HG02623 (cell line): ENCODE measurements around the gene TC2N.
"Not testable (repeated sequence)": the region's sequence is repeated elsewhere in the genome, so short reads cannot be mapped to it uniquely, and the experiment has no call there.

Experiments
- ATAC-seq: cut with Tn5 transposase; IDR thresholded peaks from one replicate; pipeline ENCODE4 v1.9.1; 2021; ENCODE audit warnings: moderate library complexity; ENCODE audit not compliant: unreplicated experiment

The TC2N gene

DNA sequence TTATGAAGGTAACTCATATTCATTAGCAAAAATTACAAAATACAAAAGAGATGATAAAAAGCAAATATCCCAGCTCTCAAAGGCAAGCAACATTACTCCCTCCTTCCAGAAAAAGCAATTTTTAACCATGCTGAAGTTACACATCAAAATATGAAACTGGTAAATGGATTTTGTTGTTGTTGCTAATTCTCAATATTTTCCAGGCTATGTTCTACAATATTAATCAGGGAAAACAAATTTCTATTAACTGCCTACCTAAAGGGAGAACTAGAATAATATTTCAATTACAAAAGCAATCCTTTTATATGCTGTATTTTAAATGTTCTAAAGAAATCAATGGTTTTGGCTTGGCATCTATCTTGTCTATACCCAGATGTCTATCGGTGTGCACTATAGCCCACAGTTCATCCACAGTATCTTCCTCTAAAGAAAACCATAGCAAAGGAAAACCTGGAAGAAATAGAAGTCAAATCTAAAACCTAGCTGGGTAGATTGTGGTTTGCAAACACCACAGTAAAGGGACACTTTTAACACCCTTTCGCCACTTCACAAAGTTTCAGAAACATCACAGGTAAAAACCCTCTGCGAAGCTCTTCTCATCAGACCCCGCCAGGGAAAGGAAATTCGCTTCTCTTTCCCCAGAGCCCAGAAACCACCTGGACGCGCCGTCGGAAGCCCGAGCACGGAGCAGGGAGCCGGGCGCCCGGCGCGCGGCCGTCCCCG lies 32.0 kb downstream of the TC2N start:
- ATAC-seq: peak; percentile 8

- ATAC-seq: no peak
These were observed 32.8 kb downstream of the TC2N start for GRCh38 chr14:91834571-91834970.

- no peak for ATAC-seq
These were observed 36.0 kb downstream of the TC2N start for GRCh38 chr14:91831337-91831736.

DNA sequence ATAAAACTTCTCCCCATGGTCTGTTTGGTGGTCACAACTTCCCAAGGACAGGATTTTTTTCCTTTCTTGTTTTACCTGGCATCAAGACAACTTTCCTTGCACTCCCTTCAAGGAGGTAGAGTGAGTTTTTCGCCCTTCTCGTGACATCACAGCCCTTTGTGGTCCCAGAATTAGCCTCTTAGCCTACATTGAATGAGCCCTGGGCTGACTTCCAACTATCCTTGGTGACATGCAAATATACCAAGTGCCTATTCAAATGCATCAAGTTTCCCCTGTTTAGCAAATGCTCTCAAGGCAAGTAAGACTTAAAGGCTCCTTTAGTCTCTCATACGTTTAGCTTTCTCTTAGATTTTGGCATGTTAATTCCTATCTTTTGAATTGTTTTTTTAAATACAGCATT lies 36.6 kb downstream of the TC2N start:
- ATAC-seq: peak; percentile 91

GRCh38 chr14:91829511-91829910 lies 37.8 kb downstream of the TC2N start:
- no peak for ATAC-seq

DNA sequence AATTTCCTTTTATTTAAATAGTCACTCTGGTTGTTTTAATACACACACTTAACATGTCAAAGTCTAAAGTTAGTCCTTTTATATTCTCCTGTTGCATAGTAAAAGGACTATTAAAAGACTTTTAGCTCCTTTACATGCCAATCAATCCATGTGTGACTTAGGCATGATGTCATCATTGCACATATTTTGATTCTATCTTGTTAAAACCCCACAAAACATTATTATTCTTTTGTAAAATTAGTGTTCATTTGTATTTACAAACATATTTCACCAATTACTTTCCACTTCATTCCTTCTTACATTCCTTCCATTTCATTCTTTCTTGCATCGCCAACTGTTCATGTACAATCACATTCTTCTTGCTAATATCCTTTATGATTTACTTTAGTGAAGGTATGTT lies 39.6 kb downstream of the TC2N start:
- ATAC-seq: no peak

GRCh38 chr14:91817566-91818325 lies 49.6 kb downstream of the TC2N start:
- ATAC-seq: no peak

DNA sequence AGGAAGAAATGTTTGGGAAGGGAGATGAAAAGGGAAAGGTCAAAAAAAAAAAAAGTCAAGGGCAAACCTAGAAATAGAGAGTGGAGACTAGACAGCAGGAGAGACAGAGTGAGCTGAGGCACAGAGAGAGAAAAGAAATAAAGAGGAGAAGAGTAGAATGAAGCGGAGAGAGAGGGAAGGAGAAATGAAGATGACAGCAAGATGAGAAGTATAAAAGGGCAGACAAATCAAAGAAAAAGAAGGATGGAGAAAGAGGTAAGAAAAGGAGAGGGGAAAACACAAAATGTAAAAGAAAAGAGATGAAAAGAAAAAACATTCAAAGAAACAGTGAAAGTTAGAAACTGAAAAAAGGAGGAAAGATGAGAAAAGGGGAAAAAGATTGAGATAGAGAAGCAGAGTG lies 53.0 kb downstream of the TC2N start:
- no peak for ATAC-seq

DNA sequence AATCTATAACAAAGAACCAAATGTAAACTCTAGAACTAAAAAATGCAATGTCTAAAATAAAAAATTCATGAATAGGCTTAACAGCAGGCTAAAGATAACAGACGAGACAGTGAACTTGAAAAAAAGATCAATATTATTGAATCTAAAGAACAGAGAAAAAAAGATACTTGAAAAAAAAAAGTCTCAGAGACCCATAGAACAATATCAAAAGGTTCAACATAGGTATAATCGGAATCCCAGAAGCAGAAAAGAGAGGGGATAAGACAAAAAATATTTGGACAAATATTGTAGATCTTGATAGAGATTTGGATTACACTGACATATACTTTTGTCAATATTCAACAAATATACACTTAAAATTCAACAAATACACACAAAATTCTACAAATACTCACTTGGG lies 56.6 kb downstream of the TC2N start:
- no peak for ATAC-seq

GRCh38 chr14:91806716-91807115 lies 60.6 kb downstream of the TC2N start:
- no peak for ATAC-seq

DNA sequence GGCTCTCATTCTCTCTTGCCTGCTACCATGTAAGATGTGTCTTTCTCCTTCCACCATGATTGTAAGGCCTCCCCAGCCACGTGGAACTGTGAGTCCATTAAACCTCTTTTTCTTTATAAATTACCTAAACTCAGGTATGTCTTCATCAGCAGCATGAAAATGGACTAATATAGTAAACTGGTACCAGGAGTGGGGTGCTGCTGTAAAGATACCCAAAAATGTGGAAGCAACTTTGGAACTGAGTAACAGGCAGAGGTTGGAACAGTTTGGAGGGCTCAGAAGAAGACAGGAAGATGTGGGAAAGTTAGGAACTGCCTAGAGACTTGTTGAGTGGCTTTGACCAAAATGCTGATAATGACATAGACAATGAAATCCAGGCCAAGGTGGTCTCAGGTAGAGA lies 61.2 kb downstream of the TC2N start:
- ATAC-seq: not testable (repeated sequence)

DNA sequence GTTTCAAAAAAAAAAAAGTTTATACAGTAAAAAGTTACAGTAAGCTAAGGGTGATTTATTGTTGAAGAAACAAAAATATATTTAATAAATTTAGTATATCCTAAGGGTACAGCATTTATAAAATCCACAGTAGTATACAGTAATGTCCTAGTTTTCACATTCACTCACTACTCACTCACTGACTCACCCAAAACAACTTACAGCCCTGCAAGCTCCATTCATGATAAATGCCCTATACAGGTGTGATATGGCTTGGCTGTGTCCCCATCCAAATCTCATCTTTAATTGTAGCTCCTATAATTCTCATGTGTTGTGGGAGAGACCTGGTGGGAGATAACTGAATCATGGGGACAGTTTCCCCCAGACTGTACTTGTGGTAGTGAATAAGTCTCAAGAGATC lies 61.7 kb downstream of the TC2N start:
- ATAC-seq: no peak

DNA sequence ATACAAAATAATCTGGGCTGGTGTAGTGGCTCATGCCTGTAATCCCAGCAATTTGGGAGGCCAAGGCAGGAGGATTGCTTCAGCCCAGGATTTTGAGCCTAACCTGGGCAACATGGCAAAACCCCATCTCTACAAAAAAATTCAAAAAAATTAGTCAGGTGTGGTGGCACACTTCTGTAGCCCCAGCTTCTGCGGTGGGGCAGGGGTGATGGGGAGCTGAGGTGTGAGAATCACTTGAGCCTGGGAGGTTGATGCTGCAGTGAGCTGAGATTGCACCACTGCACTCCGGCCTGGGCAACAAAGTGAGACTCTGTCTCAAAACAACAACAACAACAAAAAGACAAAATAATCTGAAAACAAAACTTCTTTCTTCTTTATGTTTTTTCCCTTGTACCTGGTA lies 66.0 kb downstream of the TC2N start:
- no peak for ATAC-seq

GRCh38 chr14:91796617-91797347 lies 70.6 kb downstream of the TC2N start:
- no peak for ATAC-seq

GRCh38 chr14:91793704-91794103 lies 73.6 kb downstream of the TC2N start:
- ATAC-seq: no peak

- ATAC-seq: no peak
These were observed 81.1 kb downstream of the TC2N start for GRCh38 chr14:91786188-91786587.

- no peak for ATAC-seq
These were observed 86.9 kb downstream of the TC2N start for GRCh38 chr14:91780452-91780851.

DNA sequence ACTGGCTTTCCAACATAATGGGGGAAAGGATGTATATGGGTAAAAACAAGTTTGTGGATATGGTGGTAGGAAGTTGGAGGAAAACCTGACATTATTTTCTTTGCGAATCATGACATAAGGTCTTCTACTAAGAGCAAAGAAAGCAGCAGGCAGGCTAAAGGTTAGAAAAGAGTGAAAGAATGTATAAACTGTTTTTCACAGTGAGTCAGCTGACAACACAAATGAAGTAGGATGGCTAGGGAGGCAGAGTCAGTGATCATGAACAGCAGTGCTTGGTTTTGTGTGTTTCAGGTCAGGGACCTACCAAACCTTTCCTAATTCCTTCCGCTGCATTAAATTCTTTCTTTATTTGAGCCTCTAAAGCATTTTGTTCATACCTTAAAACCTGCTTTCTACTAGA lies 89.1 kb downstream of the TC2N start:
- ATAC-seq: no peak

DNA sequence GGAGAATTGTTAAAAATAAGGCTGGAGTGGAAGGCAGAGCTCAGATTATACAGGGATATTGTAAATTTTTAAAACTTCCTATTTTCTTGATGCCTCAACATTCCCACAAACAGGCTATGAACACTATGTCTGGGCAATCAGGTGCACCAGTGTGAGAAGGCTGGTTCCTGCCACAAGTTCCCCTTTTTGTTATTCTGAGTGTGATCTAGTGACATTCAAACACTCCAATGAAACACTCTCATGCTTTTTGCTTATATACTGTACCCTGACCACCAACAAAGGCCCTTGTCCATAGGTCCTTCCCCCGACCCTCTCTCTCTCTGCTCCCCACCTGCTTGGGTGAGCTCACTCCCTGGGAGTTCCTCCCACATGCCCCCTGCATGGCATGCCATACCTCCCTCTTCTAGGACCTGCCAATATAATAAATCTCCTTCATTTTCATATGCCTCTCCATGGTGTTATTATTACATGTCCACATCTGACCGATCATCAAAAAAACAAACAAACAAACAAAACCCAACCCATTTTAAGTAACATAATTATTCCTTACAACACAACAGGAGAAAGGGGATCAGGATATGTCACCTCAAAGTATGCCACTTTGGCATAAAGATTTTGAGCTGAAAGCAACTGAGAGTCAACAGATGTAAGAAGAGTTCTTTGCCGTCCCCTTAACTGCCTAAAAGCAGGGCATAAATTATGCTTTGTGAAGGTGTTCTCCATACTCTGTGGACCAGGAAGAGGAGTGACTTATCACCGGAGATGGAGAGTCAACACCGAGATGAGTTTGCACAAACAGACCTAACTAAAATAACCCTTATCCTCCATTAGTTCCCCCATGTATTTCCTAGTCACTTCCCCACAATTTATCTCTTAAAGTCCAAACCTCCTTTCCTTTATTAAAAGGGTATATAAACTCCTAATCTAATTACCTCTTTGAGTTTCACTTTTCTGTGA lies 92.9 kb downstream of the TC2N start:
- no peak for ATAC-seq

- no peak for ATAC-seq
These were observed 97.2 kb downstream of the TC2N start for GRCh38 chr14:91770185-91770584.
